Activated CD8-positive, alpha-beta memory T cell treated with anti-CD3 and anti-CD28 coated beads for 24 hours (primary cell): ENCODE results near the gene LRRC27.

Source experiments
- DNase-seq: peaks from one replicate; pipeline ENCODE4 v3.0.0-alpha.2; 2020

Gene LRRC27

GRCh38 chr10:132405463-132405991, 73.5 kb downstream of the LRRC27 start:
- DNase-seq = no peak

- no peak for DNase-seq
These were observed 74.2 kb downstream of the LRRC27 start for GRCh38 chr10:132406181-132406580.

- DNase-seq = no peak
These were observed 74.8 kb downstream of the LRRC27 start for GRCh38 chr10:132406750-132407149.

GRCh38 chr10:132407243-132407746, 75.3 kb downstream of the LRRC27 start:
- DNase-seq = no peak

GRCh38 chr10:132407846-132408278, 75.9 kb downstream of the LRRC27 start:
- DNase-seq = no peak

GRCh38 chr10:132408367-132408781, 76.4 kb downstream of the LRRC27 start:
- DNase-seq = no peak

- no peak for DNase-seq
These were observed 77.1 kb downstream of the LRRC27 start for GRCh38 chr10:132408823-132409666.

GRCh38 chr10:132409667-132410028, 77.7 kb downstream of the LRRC27 start:
- no peak for DNase-seq

GRCh38 chr10:132410056-132410778, 78.2 kb downstream of the LRRC27 start:
- DNase-seq = no peak

- no peak for DNase-seq
These were observed 79.0 kb downstream of the LRRC27 start for GRCh38 chr10:132410779-132411532.

GRCh38 chr10:132411561-132412253, 79.7 kb downstream of the LRRC27 start:
- DNase-seq = no peak

GRCh38 chr10:132412316-132413192, 80.6 kb downstream of the LRRC27 start:
- DNase-seq = no peak

GRCh38 chr10:132413226-132414205, 81.5 kb downstream of the LRRC27 start:
- no peak for DNase-seq

- no peak for DNase-seq
These were observed 82.5 kb downstream of the LRRC27 start for GRCh38 chr10:132414402-132415016.

- DNase-seq = no peak
These were observed 83.3 kb downstream of the LRRC27 start for GRCh38 chr10:132415255-132415654.

GRCh38 chr10:132415956-132416355, 84.0 kb downstream of the LRRC27 start:
- DNase-seq = no peak

- DNase-seq = no peak
These were observed 84.7 kb downstream of the LRRC27 start for GRCh38 chr10:132416566-132417256.

- DNase-seq = no peak
These were observed 85.4 kb downstream of the LRRC27 start for GRCh38 chr10:132417257-132417910.
